GM19438 (cell line): ENCODE data around the gene ATAD3B.

Experiments
- ATAC-seq: cut with Tn5 transposase; IDR thresholded peaks from one replicate; pipeline ENCODE4 v1.9.1; 2021; ENCODE audit warnings: low read depth; ENCODE audit not compliant: unreplicated experiment

Gene ATAD3B

DNA sequence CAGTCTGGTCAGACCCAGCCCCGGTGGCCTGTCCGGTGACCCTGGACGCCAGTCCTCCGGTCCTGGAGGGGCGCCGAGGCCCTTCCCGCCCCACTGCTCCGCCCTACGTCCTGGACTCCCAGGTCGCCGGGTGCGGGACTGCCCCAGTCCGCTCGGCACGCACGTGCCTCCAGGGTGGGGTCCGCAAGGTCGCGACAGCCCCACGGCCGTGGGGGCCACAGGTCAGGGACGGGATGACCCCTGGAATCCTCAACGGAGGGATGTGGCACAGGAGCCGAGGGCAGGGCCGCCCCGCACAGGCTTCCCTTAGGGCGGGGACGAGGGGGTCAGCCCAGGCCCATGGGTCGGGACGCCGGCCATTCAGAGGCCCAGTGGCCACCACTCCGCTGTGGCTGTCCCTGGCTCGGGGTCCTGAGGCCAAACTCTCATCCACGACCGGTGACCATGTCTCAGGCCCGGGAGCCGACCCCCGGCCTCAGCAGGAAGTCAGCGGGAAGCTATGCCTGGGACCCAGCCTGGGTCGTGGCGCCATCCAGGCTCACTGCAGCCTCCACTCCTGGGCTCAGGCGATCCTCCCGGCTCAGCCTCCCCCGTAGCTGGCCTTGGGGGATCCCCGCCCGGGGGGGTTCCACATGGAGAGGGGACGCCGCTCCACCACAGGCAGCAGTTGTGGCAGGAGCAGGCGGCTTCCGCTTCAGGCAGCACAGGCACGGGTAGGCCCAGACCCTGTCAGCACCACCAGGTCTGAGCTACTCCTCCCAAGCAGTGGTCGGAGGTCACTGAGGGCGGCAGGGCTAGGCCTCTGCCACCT lies 69.5 kb downstream of the ATAD3B start:
- no peak for ATAC-seq

DNA sequence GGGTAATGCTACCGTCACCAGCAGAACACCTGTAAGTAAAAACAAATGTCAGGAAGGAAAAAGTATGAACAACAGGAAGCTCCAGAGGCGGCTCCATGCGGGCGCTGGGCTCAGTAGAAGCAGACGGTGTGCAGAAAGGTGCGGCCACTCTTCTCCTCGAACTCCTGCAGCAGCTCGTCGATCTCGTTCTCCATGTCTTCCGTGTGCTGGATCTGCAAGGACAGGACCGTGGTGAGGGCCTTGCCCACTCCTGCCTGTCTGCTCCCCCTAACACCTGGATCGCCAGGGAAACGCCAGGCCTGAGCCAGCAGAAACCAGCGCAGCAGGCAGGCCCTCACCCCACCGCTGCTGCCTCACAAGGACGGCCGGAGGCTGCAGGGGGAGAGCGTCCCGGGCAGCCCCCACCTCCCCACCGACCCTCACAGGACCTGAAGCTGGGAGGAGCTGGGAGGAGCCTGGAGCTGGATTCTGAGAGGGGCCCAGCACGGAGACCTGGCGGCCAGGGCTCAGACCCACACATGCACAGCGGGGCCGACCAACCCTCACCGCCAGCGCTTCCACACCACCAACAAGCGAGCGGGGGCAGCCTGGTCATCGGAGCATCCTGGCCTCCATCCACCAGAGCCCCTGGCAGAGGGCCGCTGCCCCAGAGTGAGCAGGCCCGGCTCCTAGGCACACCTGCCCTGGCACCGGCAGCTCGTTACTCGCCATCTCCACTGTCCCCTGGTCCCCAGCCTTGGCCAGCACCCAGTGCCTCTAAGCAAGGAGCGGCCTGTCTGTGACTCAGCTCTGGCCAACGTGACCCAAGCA lies 70.6 kb downstream of the ATAD3B start:
- ATAC-seq, result no peak

DNA sequence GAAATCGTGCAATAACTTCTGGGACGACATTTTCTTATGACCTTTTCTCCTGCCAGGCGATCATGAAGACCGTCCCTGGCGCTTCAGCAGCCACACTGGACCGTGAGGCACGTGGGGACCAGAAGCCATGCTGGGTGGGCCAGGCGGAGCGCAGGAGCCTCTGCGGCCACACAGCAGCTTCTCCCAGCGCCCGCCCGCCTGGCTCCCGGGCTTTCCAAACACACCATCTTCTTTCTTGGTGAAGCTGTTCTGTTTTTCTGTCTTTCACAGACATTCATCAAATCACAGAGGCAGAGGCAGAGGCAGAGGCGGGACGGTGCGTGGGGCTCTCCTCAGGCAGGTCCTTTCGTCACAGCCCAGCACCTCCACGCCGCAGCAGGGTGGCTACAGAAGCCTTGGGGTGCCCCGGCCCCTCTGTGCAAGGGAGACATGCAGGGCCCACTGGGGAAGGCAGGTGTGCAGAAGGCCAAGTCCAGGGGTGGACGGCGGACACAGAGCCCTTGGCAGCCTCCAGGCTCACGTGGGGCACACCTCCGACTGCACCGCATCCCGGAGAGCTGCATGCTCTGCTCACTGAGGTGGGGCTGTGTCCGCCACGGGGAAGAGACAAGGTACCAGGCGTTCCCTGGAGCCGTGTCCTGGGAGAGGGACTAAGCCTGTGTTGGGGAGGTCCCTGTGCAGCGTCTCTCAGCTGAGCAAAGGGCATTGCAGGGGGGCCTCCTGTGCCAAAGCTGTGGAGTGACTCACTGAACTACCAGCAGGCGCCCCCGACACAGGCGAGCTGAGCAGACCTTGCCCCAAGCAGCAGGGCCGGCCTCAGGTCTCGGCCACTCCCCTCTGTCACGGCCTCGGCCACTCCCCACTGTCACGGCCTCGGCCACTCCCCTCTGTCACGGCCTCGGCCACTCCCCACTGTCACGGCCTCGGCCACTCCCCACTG lies 71.5 kb downstream of the ATAD3B start:
- no peak for ATAC-seq

DNA sequence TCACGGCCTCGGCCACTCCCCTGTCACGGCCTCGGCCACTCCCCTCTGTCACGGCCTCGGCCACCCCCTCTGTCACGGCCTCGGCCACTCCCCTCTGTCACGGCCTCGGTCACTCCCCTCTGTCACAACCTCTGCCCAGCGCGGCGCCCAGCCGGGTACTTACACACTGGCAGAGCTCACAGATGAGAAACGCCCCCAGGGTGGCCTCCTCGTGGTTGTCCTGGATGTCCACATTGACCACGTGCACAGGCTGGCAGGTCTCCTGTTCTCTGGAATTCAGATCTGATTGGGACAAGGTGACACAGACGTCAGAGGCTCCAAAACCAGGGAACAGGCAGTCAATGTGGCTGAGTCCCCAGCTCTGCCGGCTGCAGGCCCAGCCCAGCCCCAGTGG lies 72.1 kb downstream of the ATAD3B start:
- no peak for ATAC-seq

DNA sequence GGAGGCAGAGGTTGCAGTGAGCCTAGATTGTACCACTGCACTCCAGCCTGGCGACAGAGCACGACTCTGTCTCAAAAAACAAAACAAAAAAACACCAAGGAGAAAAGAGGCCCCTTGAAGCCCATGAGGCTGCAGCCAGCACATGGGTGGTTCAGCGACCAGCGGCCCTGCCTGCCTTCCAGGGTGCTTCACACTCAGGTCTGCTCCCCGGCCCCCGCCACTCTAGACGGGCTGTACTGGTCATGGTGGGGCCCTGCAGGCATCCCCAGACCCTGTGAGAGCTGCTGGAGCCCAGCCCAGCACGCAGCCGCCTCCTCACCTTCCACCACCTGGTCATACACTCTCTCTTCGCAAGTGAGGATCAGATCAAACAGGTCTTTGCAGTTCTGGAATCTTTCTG lies 73.0 kb downstream of the ATAD3B start:
- ATAC-seq, result no peak
